Upper lobe of left lung (tissue), 4 donors: ENCODE results near the gene ITGA11.

Source experiments
- CTCF ChIP-seq, 6 experiments: fragments of 450-650 bp in 4 of 6; fragments of 200-600 bp in 2 of 6; sonication (generic) in 2 of 6; IDR thresholded peaks; one replicate each; pipeline ENCODE4 v1.5.1; 2016 to 2019; ENCODE audit warnings: antibody characterized with exemption in 6 of 6
- POLR2A ChIP-seq, 4 donors: fragments of 450-650 bp; IDR thresholded peaks; one replicate each; pipeline ENCODE4 v1.5.1; 2016 to 2017; ENCODE audit warnings: antibody characterized with exemption in 4 of 4, mild to moderate bottlenecking in 2 of 4

DNA sequence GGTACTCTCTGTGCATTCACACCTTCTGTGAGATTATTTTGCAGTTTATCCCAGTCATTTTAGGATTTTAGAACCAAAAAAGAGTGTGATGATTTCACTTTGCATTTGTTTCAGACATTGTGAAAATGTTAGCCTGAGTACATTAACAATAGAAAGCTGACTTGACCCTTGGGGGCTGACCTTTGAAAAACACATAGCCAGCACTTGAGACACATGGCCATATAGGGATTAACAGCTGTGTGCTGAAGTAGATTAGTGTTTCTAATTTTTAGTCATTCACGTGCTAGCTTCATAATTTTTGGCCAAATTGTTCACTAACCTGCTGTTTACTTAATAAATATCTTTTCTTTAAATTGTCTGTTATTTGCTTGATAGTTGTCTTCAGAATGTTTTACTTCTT is 151.0 kb downstream of the ITGA11 start:
- TF ChIP-seq POLR2A (IDR thresholded peaks at IDR 0.05) (no peak), CTCF (IDR thresholded peaks at IDR 0.05) (no peak)
